ENCODE measurements around the gene NOP10.

NOP10 gene

GRCh38 chr15:34331809-34332208 lies 11.1 kb downstream of the NOP10 start:
- no peak for DNase-seq (ENCODE audit: low spot score)

- DNase-seq (ENCODE audit: low spot score) = no peak
Measured at GRCh38 chr15:34330279-34330678, 12.7 kb downstream of the NOP10 start.

- no peak for DNase-seq (ENCODE audit: low spot score)
Measured at GRCh38 chr15:34329006-34329405, 13.9 kb downstream of the NOP10 start.

GRCh38 chr15:34327906-34328305 lies 15.0 kb downstream of the NOP10 start:
- no peak for DNase-seq (ENCODE audit: low spot score)

- DNase-seq (ENCODE audit: low spot score) = no peak
Measured at GRCh38 chr15:34325368-34325767, 17.6 kb downstream of the NOP10 start.

- DNase-seq (ENCODE audit: low spot score) = no peak
Measured at GRCh38 chr15:34324933-34325332, 18.0 kb downstream of the NOP10 start.

- no peak for DNase-seq (ENCODE audit: low spot score)
Measured at GRCh38 chr15:34323217-34323616, 19.7 kb downstream of the NOP10 start.

GRCh38 chr15:34318277-34319079 lies 24.5 kb downstream of the NOP10 start:
- peak; percentile 18 for DNase-seq (ENCODE audit: low spot score)

GRCh38 chr15:34314491-34315490 lies 28.1 kb downstream of the NOP10 start:
- no peak for DNase-seq (ENCODE audit: low spot score)

- DNase-seq (ENCODE audit: low spot score) = no peak
Measured at GRCh38 chr15:34311563-34311962, 31.4 kb downstream of the NOP10 start.

- DNase-seq (ENCODE audit: low spot score) = no peak
Measured at GRCh38 chr15:34304613-34305012, 38.3 kb downstream of the NOP10 start.

GRCh38 chr15:34301058-34301457 lies 41.9 kb downstream of the NOP10 start:
- DNase-seq (ENCODE audit: low spot score) = no peak

- no peak for DNase-seq (ENCODE audit: low spot score)
Measured at GRCh38 chr15:34297059-34297458, 45.9 kb downstream of the NOP10 start.

GRCh38 chr15:34292621-34293020 lies 50.3 kb downstream of the NOP10 start:
- DNase-seq (ENCODE audit: low spot score) = no peak

Data from HuH-7.5 (cell line).